Left ventricle myocardium superior (tissue), 1 donor: ENCODE measurements around the gene THOC7. TPM values are rescaled to one million over a fixed set of nuclear protein-coding genes. Genes with fewer than 3 reads are reported as not detected.

ENCODE experiments used
- ATAC-seq: fragments of 200-7000 bp; cut with Tn5 transposase; one replicate; pipeline ENCODE4 v1.9.1; 2020; ENCODE audit warnings: mild to moderate bottlenecking, moderate library complexity
- DNase-seq: peaks from one replicate; pipeline ENCODE4 v3.0.0-alpha.2; 2020
- intact Hi-C: fragments of 100-400 bp; cut with micrococcal nuclease; formaldehyde crosslinking; loops from one replicate; pipeline ENCODE4 v1.11.0; 2022
- total RNA-seq: library from RNA; stranded (reverse); fragmentation: NEBNext Ultra II Directional; extraction: Animal tissue kit (Norgen Biotek cat#: 25700); gene quantifications from one replicate; pipeline ENCODE4 v1.2.1, GENCODE V29; 2021
- donor health status: DM: no; HTN: yes; CAD: no; lungs with severe emphysema.

The THOC7 gene
- total RNA-seq, 1 donor from 2014 or later = 82.5 TPM

DNA sequence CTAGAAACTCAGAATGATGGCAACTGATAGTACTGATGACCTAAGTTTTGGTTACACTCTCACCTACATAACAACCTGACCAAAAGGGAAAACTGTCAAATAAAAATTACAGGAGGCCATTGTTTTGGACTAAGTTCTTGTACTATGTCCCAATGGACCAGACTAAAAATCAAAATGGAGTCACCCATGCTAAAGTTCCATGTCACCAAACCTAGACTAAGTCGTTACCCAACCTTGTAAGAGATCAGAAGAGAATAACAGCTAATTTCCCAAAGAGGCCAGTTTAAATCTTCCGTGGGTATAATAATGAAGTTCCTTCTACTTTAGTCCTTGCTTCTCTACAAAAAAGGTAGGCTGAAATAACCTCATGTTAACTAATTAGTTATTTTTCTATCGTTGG is 12.3 kb downstream of the THOC7 start:
- no peak for DNase-seq
- no peak for ATAC-seq
- intact Hi-C loops = no loop called here

DNA sequence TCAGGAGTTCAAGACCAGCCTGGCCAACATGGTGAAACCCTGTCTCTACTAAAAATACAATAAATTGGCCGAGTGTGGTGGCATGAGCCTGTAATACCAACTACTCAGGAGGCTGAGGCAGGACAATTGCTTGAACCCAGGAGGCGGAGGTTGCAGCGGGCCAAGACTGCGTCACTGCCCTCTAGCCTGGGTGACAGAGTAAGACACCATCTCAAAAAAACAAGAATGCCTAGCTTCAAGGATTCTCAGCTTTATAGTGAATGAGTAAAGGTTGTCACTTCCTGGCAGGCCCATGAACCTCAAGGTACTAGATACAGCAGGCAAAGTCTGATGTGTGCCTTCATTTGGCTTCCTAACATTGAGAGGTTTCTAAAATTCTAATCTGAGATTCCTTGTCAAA is 14.4 kb downstream of the THOC7 start:
- ATAC-seq (no peak), DNase-seq (no peak)
- intact Hi-C loops = no loop called here

DNA sequence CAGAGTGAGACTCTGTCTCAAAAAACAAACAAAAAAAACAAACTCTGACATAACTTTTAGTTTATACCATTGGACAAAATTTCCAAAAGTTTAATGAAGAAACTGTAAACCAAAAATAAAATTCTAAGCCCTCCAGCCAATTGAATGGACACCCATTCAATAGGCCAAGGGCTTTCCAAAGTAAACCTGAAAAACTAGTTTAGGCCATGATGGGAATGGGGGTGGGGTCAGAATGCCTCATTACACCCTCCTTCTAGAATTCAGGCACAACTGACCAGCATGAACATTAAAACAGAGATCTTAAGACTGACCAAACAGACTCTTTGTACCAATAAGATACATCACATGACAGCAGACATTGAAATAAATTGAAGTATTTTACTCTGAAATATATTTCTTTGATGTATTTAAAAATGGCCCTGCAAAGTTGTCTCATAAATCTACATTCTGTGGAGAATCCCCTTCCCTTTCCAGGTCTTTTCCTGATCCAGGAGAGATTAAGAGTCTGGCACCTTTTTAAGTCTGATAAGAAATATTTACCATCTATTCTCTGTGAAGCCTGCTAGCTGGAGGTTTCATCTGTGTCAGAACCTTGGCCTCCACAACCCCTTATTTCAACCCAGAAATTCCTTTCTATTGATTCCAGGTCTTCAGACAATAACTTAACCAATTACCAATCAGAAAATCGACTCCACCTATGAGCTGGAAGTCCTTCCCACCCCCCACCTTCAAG is 15.7 kb downstream of the THOC7 start:
- DNase-seq (no peak), ATAC-seq (no peak)
- intact Hi-C loops = no loop called here

DNA sequence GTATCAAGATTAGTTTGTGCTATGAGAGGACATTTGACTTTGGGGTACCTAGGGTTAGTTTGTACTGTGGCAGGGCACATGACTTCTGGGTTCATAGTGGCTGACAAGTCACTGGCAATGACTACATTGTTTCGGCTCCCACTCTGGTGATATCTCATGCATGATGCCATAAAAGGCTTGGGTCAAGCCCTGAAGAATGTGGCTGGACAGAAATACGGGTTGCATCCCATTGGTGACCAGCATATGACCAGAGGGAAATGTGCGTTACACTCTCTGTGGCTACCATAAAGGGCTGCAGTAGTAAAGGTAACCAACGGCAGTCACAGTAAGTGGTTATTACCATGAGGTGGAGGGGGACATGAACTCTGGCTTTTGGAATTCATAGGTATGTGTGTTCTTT is 18.4 kb downstream of the THOC7 start:
- intact Hi-C loops = no loop called here
- ATAC-seq = no peak
- DNase-seq = no peak

DNA sequence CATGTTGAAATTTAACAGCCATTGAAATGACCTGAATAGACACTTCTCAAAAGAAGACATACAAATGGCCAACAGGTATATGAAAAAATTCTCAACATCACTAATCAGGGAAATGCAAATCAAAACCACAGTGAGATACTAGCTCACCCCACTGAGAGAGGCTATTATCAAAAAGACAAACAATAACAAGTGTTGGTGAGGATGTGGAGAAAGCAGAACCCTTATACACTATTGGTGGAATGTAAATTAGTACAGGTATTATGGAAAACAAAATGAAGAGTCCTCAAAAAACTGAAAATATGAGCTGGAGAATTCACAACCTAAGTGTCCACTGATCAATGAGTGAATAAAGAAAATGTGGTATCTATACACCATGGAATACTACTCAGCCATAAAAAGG is 21.5 kb downstream of the THOC7 start:
- intact Hi-C loops = no loop called here
- no peak for DNase-seq
- no peak for ATAC-seq

DNA sequence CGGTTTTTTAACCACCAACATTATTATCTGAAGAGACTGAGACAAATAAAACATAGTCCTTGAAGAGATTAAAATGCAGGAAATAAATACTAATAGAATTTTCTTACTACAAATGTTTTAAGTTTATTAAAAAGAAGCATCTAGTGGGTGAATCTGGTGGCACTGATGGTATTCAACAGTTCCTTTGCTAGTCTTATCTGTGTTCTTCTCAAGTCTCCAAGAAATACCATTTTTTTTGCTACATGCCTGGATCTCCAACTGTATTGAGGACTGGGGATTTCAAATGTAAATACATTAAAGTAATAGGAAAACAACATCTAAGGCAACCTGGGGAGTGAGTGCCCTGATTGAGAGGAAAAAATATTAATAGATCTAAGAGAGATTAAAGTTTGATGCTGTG is 21.9 kb downstream of the THOC7 start:
- no peak for ATAC-seq
- intact Hi-C loops = no loop called here
- no peak for DNase-seq

DNA sequence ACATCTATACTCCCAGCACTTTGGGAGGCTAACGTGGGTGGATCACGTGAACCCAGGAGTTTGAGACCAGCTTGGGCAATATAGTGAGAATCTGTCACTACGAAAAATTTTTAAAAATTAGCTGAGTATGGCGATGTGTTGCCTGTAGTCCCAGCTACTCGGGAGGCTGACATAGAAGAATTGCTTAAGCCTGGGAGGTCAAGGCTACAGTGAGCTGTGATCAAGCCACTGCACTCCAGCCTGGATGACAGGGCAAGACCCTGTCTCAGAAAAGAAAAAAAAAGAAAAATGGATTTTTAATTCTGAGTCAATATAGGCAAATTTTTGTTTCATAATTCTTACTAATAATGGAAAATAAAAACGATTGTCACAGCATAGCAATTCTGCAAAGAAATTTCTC is 31.2 kb downstream of the THOC7 start:
- ATAC-seq = no peak
- intact Hi-C loops = no loop called here
- DNase-seq = no peak

DNA sequence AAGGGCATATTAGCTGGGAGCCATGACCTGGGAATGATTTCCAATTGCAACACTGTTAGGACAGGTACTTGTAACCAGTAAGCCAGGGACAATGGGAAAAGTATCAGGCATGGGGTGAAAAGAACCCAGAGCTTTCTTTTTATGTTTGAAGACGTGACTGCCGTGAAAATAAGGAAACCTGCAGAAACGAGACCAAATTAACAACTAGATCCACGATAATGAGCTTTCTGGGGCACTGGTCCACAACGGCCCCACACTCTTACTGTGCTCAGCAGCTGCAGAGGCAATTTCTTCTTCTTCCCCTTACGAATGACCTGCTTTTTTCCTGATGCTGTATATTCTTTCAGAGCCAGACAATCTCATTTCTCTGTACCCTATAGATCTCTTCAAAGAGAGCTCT is 33.1 kb downstream of the THOC7 start:
- ATAC-seq (no peak), DNase-seq (no peak)
- intact Hi-C loops = no loop called here

DNA sequence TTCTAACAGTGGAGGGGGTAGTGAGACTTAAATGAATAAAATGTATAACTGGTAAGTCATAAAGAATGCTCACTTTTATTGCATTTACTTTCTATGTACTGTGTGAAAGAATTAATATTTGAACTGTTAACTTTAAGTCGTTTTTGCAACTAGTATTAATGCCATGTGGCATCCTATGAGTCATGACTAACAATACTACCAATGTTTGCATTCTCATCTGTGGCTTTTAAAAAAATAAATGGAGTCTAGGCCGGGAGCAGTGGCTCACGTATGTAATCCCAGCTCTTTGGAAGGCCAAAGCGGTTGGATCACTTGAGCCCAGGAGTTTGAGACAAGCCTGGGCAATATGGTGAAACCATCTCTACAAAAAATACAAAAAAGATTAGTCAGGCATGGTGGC is 39.3 kb downstream of the THOC7 start:
- no peak for ATAC-seq
- no peak for DNase-seq
- intact Hi-C loops = no loop called here

DNA sequence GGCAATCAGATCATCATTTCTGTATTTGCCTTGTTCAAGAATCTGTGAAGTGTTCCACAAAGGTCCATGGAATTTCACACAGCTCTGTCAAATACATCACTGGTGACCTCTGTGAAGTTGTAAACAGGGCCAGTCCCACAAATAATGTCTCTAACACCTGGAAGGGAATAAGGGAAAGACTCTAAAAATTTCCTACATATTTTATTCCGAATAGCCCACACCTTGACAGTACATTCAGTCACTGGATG is 44.5 kb downstream of the THOC7 start, which contains the start of gene C3orf49:
Gene C3orf49, plus strand, starts transcription at position 149 of the 248 bp plus-strand sequence. CDS start 173 bp downstream, outside the sequence.
- intact Hi-C loops = loop anchor here (5.0 kb wide), 1 partner anchor 467 kb away; no protein-coding TSS in a partner anchor
- DNase-seq (no peak), ATAC-seq (no peak)

DNA sequence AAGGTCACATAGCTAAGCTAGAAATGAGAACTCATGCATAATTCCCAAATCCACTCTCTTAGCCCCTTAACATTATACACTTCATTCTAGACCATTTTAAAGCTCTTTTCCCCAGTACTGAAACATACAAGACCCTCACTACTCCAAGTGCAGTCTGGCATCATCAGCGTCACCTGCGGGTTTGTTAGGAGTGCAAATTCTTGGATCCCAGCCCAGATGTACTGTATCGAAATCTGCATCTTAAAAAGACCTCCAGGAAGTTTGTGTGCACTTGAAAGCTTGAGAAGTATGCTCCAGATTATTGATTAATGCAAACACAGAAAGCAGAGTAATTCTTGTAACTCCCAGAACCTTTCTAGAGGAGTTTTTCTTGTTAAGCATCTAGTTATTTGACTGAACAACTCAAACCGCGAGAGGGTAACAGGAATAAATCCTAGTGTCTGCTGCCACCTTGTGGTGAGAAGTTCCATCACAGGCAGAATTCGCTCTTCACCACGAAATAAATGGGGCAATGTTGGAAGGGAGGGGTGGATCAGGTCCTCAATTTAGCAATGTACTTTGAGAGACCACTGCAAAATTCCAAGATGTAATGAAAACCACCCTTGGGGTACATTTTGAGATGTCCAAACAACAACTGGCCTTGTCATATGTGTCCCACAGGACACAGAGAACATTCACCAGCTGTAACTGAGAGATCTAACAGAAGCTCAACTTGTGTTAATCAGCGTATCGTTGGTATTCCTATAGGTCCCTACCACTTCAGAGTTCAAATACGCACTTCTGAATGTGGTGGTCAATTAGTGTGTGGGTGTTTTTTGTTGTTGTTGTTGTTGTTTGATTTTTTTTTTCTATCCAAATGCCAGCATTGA is 45.1 kb downstream of the THOC7 start:
- ATAC-seq = peak; percentile 61
- peak; percentile 40 for DNase-seq
- intact Hi-C loops = loop anchor here (5.0 kb wide), 1 partner anchor 466 kb away; no protein-coding TSS in a partner anchor

DNA sequence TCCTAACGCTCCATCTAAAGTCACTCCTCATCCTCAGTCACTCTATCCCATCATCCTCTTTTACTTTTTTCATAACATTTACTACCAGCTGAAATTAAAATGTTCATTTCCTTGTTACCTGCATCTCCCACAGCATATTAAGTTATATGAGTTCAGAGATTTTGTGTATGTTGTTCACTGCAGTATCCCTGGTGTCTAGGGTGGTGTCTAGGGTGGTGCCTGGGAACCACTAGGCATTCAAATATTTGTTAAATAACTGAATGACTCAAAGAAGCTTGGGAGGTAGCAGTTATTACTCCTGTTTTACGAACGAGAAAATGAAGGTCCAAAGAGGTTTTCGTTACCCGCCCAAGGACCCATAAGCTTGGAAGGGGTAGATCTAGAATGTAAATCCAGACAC is 46.4 kb downstream of the THOC7 start:
- intact Hi-C loops = loop anchor here (5.0 kb wide), 1 partner anchor 465 kb away; no protein-coding TSS in a partner anchor
- ATAC-seq (no peak), DNase-seq (no peak)

DNA sequence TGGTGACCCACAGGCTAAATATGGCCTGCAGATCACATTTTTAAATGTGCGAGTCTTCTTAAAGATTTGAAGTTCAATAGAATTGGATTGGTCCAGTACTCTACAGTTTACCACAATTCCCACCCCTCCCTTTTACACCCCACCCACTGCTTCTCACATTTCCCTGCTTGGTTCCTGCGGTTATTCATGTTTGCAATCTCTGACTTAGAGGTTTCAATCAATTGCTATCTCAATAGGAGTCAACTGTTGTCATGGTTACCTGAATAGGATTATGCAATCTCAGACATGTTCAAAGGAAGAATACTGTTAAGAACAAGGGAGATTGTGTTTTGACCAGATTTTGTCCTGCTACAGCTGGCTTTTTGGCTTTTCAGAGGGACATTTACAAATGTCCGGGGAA is 49.4 kb downstream of the THOC7 start:
- ATAC-seq (no peak), DNase-seq (no peak)
- intact Hi-C loops = no loop called here

DNA sequence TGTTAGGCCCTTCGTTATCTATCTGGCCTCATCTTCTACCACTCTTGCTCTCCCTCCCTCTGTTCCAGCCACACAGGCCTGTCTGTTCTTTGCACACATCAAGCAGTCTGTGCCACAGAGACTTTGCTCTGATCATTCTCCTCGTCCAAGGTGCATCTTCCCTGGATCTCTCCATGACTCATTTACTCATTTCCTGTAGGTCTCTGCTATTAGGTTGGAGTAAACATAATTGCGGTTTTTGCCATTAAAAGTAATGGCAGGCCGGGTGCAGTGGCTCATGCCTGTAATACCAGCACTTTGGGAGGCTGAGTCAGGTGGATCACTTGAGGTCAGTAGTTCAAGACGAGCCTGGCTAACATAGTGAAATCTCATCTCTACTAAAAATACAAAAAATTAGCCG is 54.0 kb downstream of the THOC7 start:
- DNase-seq = no peak
- intact Hi-C loops = no loop called here

DNA sequence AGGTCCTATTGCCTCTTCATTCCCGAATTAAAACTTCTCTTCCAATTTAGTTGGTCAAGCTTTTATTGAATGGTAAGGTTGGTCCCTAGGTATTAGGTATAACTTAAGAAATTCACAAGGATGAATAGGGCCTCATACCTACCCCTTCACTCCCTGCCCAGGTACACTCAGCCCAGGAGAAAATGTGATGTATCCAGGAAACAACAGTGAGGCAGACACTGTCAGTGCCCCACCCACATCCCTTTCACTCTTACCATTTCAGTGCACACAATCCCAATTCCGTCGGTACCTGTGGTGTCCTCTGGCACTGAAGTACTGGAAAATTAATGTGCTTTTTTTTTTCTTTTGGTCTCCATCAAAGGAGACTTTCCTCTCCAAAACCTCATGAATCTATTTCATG is 55.0 kb downstream of the THOC7 start:
- ATAC-seq (no peak), DNase-seq (no peak)
- intact Hi-C loops = no loop called here

More for the DNA sequence above, 54.0 kb downstream of the THOC7 start:
- no peak for ATAC-seq

DNA sequence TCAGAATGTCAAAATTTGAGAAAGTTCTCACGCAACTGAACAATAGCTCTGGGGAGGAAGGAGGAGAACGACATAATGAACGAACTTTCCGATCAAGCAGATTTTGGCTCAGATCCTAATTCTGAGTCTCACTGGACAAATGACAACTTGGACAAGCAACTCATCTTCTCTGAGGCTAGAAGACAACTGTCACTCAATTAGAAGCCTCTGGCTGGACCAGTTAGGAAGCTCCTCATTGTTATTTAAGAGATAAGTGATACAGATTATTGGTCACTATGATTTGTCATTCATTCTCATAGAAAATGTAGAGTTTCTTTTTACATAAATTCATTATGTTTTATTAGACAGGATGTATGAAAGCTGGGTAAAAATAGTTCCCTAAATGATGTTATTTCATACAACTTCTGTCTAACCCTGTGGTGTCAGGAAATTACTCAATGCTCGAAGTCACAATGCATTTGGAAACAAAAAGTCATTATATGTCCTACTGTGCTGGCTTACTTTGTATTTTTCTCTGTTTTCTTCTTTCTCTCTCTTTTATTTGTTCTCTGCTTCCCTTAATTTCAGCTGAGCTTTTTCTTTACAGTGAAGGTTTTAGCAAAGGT is 55.5 kb downstream of the THOC7 start:
- intact Hi-C loops = no loop called here
- no peak for DNase-seq
- ATAC-seq = no peak

DNA sequence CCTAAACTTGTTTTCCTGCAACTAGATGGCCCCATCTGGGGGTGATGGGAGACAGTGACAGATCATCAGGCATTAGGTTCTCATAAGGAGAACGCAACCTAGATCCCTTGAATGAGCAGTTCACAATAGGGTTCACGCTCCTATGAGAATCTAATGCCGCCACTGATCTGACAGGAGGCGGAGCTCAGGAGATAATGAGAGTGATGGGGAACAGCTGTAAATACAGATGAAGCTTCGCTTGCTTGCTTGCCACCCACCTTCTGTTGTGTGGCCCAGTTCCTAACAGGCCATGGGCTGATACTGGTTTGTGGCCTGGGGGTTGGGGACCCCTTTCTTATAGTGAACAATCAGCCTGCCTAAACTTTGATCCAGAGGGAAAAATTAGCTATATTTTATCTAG is 59.7 kb downstream of the THOC7 start:
- ATAC-seq = no peak
- intact Hi-C loops = no loop called here
- no peak for DNase-seq

DNA sequence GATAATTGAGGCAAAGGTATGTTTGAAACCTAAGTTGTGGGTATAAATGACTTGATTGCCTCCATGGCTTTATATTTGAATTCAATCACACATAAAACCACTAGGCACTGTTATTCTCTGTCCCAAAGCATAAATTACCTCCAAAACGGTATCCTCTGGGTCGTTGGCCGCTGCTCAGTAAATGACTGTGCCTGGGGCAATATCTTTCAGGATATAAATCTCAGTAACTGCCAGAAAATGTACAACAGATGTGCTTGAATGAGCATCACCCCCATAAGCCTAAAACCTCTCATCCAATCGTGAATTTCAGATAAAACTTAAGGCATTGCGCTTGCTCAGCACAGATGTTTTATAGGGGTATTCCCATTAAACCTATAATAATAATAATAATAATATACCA is 63.5 kb downstream of the THOC7 start:
- intact Hi-C loops = no loop called here
- DNase-seq (no peak), ATAC-seq (no peak)

DNA sequence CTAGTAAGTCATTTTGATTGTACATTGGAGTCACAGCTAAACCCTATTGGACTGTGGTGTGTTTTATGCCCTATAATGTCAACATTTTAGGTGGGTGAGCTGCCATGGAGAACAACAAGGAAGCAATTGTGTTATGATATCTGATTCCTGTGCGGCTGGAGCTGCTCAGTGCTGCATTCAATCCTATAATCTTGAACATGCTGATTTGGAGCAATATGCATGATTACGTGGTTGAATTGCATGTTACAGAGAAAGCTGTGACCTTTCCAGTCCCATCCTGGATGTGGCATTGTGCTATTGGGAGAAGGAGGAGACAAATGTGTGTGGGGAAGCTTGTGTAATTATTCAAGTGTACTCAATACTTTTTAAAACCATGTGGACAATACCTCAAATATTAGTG is 64.7 kb downstream of the THOC7 start:
- DNase-seq = no peak
- ATAC-seq = no peak
- intact Hi-C loops = no loop called here

DNA sequence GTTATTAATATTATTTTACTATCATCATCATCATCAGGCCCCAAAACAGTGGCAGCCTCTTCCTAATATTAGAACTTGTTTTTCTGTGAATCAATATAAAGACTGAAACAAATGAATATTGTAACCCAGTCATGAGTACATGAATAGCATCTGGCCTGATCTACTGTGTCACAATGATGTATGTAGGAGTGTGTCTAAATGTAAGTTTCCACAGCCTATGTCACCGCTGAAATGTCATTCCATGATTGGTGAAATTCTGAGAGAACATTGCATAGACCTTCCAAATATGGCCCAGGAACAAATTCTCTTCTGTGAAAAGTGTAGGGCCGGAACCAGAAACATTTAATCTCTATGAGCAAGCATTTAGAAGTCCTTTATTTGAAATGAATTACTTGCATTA is 65.1 kb downstream of the THOC7 start:
- DNase-seq = no peak
- intact Hi-C loops = no loop called here
- no peak for ATAC-seq
